Ascending aorta (tissue), 2 donors: Measurements from ENCODE around the gene IP6K1. TPM values are rescaled to one million over a fixed set of nuclear protein-coding genes. Genes with fewer than 3 reads are reported as not detected.
"Not testable (repeated sequence)": the region's sequence is repeated elsewhere in the genome, so short reads cannot be mapped to it uniquely, and the experiment has no call there.

ENCODE experiments used
- DNase-seq, 2 donors: peaks; one replicate each; pipeline ENCODE4 v3.0.0-alpha.2; 2019; ENCODE audit warnings: low spot score in 2 of 2
- H3K27ac ChIP-seq, 2 donors: fragments of 200-600 bp; sonication (generic); one replicate each; pipeline ENCODE4 v1.5.1; 2016 to 2017; ENCODE audit warnings: mild to moderate bottlenecking in 1 of 2
- H3K27me3 ChIP-seq: fragments of 200-600 bp; sonication (generic); one replicate; pipeline ENCODE4 v1.5.1; 2017
- H3K36me3 ChIP-seq, 2 donors: fragments of 200-600 bp; sonication (generic); one replicate each; pipeline ENCODE4 v1.5.1; 2016
- H3K4me1 ChIP-seq, 2 donors: fragments of 200-600 bp; sonication (generic); one replicate each; pipeline ENCODE4 v1.5.1; 2016 to 2017; ENCODE audit warnings: mild to moderate bottlenecking in 1 of 2
- H3K4me3 ChIP-seq, 2 donors: fragments of 200-600 bp; sonication (generic); one replicate each; pipeline ENCODE4 v1.5.1; 2016 to 2017; ENCODE audit warnings: mild to moderate bottlenecking in 1 of 2
- H3K9me3 ChIP-seq, 2 donors: fragments of 200-600 bp; sonication (generic); one replicate each; pipeline ENCODE4 v1.5.1; 2016
- intact Hi-C: fragments of 100-400 bp; cut with DNase I; formaldehyde crosslinking; loops from one replicate; pipeline ENCODE4 v1.15.1; 2023
- total RNA-seq: library from RNA; depleted of rRNA; stranded (reverse); fragments of >200 nt; gene quantifications from one replicate; pipeline ENCODE4 v1.1.0, GENCODE V29; 2016
- TF ChIP-seq, protein P1 (sequence below), 3 experiments: fragments of 200-600 bp in 2 of 3; fragments of 450-650 bp in 1 of 3; sonication (generic) in 2 of 3; IDR thresholded peaks; one replicate each; pipeline ENCODE4 v1.5.1; 2016 to 2019; ENCODE audit warnings: antibody characterized with exemption in 3 of 3, mild to moderate bottlenecking in 1 of 3, moderate library complexity in 1 of 3

IP6K1 gene
- total RNA-seq, 1 donor from 2014 or later: 33.8 TPM

GRCh38 chr3:49779358-49780079 is 6.8 kb downstream of the IP6K1 start:
- intact Hi-C loops: no loop called here
- H3K4me3 ChIP-seq: no peak overlapping the region
- no peak overlapping the region for H3K27ac ChIP-seq
- DNase-seq: peak in 1 of 2 donors; percentile 2
- H3K36me3 ChIP-seq: peaks cover 10 to 27% of the 10 kb centered on the region in 2 donors
- no peaks in the 10 kb centered on the region for H3K9me3 ChIP-seq
- peaks cover 0 to 8% of the 10 kb centered on the region in 2 donors for H3K4me1 ChIP-seq
- TF ChIP-seq, protein P1, sequence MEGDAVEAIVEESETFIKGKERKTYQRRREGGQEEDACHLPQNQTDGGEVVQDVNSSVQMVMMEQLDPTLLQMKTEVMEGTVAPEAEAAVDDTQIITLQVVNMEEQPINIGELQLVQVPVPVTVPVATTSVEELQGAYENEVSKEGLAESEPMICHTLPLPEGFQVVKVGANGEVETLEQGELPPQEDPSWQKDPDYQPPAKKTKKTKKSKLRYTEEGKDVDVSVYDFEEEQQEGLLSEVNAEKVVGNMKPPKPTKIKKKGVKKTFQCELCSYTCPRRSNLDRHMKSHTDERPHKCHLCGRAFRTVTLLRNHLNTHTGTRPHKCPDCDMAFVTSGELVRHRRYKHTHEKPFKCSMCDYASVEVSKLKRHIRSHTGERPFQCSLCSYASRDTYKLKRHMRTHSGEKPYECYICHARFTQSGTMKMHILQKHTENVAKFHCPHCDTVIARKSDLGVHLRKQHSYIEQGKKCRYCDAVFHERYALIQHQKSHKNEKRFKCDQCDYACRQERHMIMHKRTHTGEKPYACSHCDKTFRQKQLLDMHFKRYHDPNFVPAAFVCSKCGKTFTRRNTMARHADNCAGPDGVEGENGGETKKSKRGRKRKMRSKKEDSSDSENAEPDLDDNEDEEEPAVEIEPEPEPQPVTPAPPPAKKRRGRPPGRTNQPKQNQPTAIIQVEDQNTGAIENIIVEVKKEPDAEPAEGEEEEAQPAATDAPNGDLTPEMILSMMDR (IDR thresholded peaks at IDR 0.05): no peak
- H3K27me3 ChIP-seq: no peaks in the 10 kb centered on the region

DNA sequence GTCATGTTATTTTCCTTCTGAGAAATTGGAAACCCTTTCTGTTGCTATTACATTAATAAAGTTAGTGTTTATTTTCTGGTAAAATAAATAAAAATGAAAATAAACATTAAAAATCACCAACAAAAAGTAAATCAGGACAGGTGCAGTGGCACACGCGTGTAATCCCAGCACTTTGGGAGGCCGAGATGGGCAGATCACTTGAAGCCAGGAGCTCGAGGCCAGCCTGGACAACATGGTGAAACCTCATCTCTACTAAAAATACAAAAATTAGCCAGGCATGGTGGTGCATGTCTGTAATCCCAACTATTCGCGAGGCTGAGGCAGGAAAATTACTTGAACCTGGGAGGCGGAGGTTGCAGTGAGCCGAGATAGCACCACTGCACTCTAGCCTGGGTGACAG is 10.2 kb downstream of the IP6K1 start:
- intact Hi-C loops, H3K27ac ChIP-seq, H3K4me1 ChIP-seq, H3K9me3 ChIP-seq, H3K27me3 ChIP-seq, H3K4me3 ChIP-seq: not testable (repeated sequence)
- H3K36me3 ChIP-seq: peaks cover 6 to 16% of the 10 kb centered on the region in 2 donors
- peak in 1 of 2 donors; percentile 4 for DNase-seq

- Histone ChIP-seq H3K4me1 (no peaks in the 10 kb centered on the region), H3K36me3 (peaks cover 6 to 13% of the 10 kb centered on the region in 2 donors), H3K4me3 (no peak overlapping the region), H3K9me3 (no peaks in the 10 kb centered on the region), H3K27ac (no peak overlapping the region), H3K27me3 (no peaks in the 10 kb centered on the region)
- TF ChIP-seq, protein P1 (IDR thresholded peaks at IDR 0.05): no peak
- intact Hi-C loops: no loop called here
- DNase-seq: peak in 1 of 2 donors; percentile 33
Measured at GRCh38 chr3:49775538-49775937, 10.8 kb downstream of the IP6K1 start.

DNA sequence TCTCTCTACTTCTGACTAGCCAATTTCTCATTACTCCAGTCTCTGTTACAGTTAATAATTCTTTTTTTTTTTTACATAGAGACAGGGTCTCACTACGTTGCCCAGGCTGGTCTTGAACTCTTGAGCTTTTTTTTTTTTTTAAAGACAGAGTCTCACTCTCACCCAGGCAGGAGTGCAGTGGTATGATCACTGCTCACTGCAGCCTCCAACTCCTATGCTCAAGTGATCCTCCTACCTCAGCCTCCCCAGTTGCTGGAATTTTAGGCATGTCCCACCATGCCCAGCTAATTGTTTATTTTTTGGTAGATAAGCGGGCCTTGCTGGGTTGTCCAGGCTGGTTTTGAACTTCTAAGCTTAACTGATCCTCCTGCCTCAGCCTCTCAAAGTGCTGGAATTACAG is 13.6 kb downstream of the IP6K1 start:
- TF ChIP-seq, protein P1 (IDR thresholded peaks at IDR 0.05): no peak
- no peak overlapping the region for H3K4me3 ChIP-seq
- peaks cover 6 to 18% of the 10 kb centered on the region in 2 donors for H3K36me3 ChIP-seq
- intact Hi-C loops: no loop called here
- H3K4me1 ChIP-seq: no peaks in the 10 kb centered on the region
- no peak for DNase-seq
- H3K9me3 ChIP-seq: no peaks in the 10 kb centered on the region
- H3K27me3 ChIP-seq: no peaks in the 10 kb centered on the region
- H3K27ac ChIP-seq: no peak overlapping the region

- Histone ChIP-seq H3K4me1 (no peaks in the 10 kb centered on the region), H3K27me3 (no peaks in the 10 kb centered on the region), H3K9me3 (no peaks in the 10 kb centered on the region), H3K4me3 (no peak overlapping the region), H3K36me3 (peaks cover 0 to 9% of the 10 kb centered on the region in 2 donors), H3K27ac (no peak overlapping the region)
- intact Hi-C loops: no loop called here
- TF ChIP-seq, protein P1 (IDR thresholded peaks at IDR 0.05): no peak
- no peak for DNase-seq
Measured at GRCh38 chr3:49771340-49771938, 14.9 kb downstream of the IP6K1 start.

- no peak for DNase-seq
- intact Hi-C loops: no loop called here
- Histone ChIP-seq H3K27ac (no peak overlapping the region), H3K36me3 (peaks cover 4 to 11% of the 10 kb centered on the region in 2 donors), H3K9me3 (no peaks in the 10 kb centered on the region), H3K27me3 (no peaks in the 10 kb centered on the region), H3K4me1 (no peaks in the 10 kb centered on the region), H3K4me3 (no peak overlapping the region)
- TF ChIP-seq, protein P1 (IDR thresholded peaks at IDR 0.05): no peak
Measured at GRCh38 chr3:49769926-49770325, 16.4 kb downstream of the IP6K1 start.
